PC-3 (cell line): ENCODE measurements around the gene PNLIP. TPM values are rescaled to one million over a fixed set of nuclear protein-coding genes. Genes with fewer than 3 reads are reported as not detected.

ENCODE experiments used
- ATAC-seq: fragments of 200-7000 bp; cut with Tn5 transposase; 2 replicates; pipeline ENCODE4 v1.9.1; 2020; ENCODE audit warnings: mild to moderate bottlenecking, moderate library complexity
- BruUV-seq: library from RNA; stranded (reverse); fragments of 400-500 nt; replicated peaks from 2 replicates; lab custom pipeline; 2021; lab: Mats Ljungman, UMichigan
- CTCF ChIA-PET: fragments of 300-600 bp; sonication (Branson Sonifier 250); formaldehyde crosslinking; loops from one replicate; lab custom pipeline; 2022; ENCODE audit warnings: antibody characterized with exemption; lab: Charles Lee
- POLR2A ChIA-PET: fragments of 300-600 bp; sonication (Branson Sonifier 250); formaldehyde crosslinking; loops from one replicate; lab custom pipeline; 2022; ENCODE audit warnings: antibody characterized with exemption; ENCODE audit not compliant: unreplicated experiment; lab: Charles Lee
- DNase-seq: peaks from one replicate; pipeline ENCODE4 v3.0.0-alpha.2; 2015
- H2AFZ ChIP-seq: fragments of 300-600 bp; sonication (generic); 2 replicates; pipeline ENCODE4 v1.6.0; 2016; ENCODE audit warnings: antibody characterized with exemption, low read length
- H3F3A ChIP-seq: fragments of 300-600 bp; sonication (generic); one replicate; pipeline ENCODE4 v1.6.0; 2017; ENCODE audit warnings: antibody characterized with exemption, low read length, control low read depth, mild to moderate bottlenecking; ENCODE audit not compliant: unreplicated experiment
- H3K27ac ChIP-seq: fragments of 300-600 bp; sonication (generic); 2 replicates; pipeline ENCODE4 v1.5.1; 2016; ENCODE audit warnings: mild to moderate bottlenecking, low read length
- H3K27me3 ChIP-seq: fragments of 300-600 bp; sonication (generic); 2 replicates; pipeline ENCODE4 v1.6.1; 2016; ENCODE audit warnings: low read length, mixed read lengths
- H3K36me3 ChIP-seq: fragments of 300-600 bp; sonication (generic); 2 replicates; pipeline ENCODE4 v1.6.1; 2016; ENCODE audit warnings: low read depth, mixed run types, low read length, mixed read lengths
- H3K4me1 ChIP-seq: fragments of 300-600 bp; sonication (generic); 2 replicates; pipeline ENCODE4 v1.5.1; 2016; ENCODE audit warnings: low read length; ENCODE audit not compliant: insufficient read depth
- H3K4me2 ChIP-seq: fragments of 300-600 bp; sonication (generic); 2 replicates; pipeline ENCODE4 v1.6.0; 2016; ENCODE audit warnings: low read length
- H3K4me3 ChIP-seq: fragments of 300-600 bp; sonication (generic); 2 replicates; pipeline ENCODE4 v1.5.1; 2016; ENCODE audit warnings: mild to moderate bottlenecking, low read length, mixed read lengths
- H3K79me2 ChIP-seq: fragments of 300-600 bp; sonication (generic); 2 replicates; pipeline ENCODE4 v1.6.1; 2017; ENCODE audit warnings: low read length, mixed read lengths
- H3K9ac ChIP-seq: fragments of 300-600 bp; sonication (generic); 2 replicates; pipeline ENCODE4 v1.6.0; 2016; ENCODE audit warnings: mild to moderate bottlenecking, low read length
- H3K9me2 ChIP-seq: fragments of 300-600 bp; sonication (generic); replicated peaks from 2 replicates; pipeline ENCODE4 v1.6.1; 2016; ENCODE audit warnings: mixed run types, low read length, mixed read lengths
- H3K9me3 ChIP-seq: fragments of 300-600 bp; sonication (generic); 2 replicates; pipeline ENCODE4 v1.6.1; 2016; ENCODE audit warnings: low read length, mixed read lengths
- H4K20me1 ChIP-seq: fragments of 300-600 bp; sonication (generic); 2 replicates; pipeline ENCODE4 v1.6.1; 2016; ENCODE audit warnings: low read length, mixed read lengths
- CTCF ChIP-seq: fragments of 300-600 bp; sonication (generic); conservative IDR thresholded peaks from 2 replicates; pipeline ENCODE4 v1.5.1; 2017; ENCODE audit warnings: antibody characterized with exemption, low read depth, mild to moderate bottlenecking, low read length
- EZH2 ChIP-seq: fragments of 300-600 bp; sonication (generic); IDR thresholded peaks from one replicate; pipeline ENCODE4 v1.6.1; 2017; ENCODE audit warnings: antibody characterized with exemption, mild to moderate bottlenecking, low read length; ENCODE audit not compliant: unreplicated experiment
- EZH2phosphoT487 ChIP-seq: fragments of 300-600 bp; sonication (generic); IDR thresholded peaks from 2 replicates; pipeline ENCODE4 v1.6.1; 2018; ENCODE audit warnings: mild to moderate bottlenecking, antibody characterized with exemption, low read length, borderline replicate concordance
- intact Hi-C: fragments of 100-400 bp; cut with micrococcal nuclease; formaldehyde crosslinking; loops from 2 replicates; pipeline ENCODE4 v1.9.0; 2023
- total RNA-seq: library from RNA; depleted of rRNA; stranded (reverse); fragments of >200 nt; gene quantifications from 2 replicates; pipeline ENCODE4 v1.2.3, GENCODE V29; 2014

PNLIP gene
- total RNA-seq, 1 experiment from 2014 or later, result not detected

GRCh38 chr10:116610443-116611152 is 64.9 kb downstream of the PNLIP start:
- H3K9me3 ChIP-seq, result no peaks in the 10 kb centered on the region
- H3K9ac ChIP-seq, result no peak overlapping the region
- POLR2A ChIA-PET, result no interaction called here
- intact Hi-C loops, result no loop called here
- DNase-seq (no peak), ATAC-seq (no peak)
- no peaks in the 10 kb centered on the region for H4K20me1 ChIP-seq
- H3K4me2 ChIP-seq, result no peak overlapping the region
- CTCF ChIA-PET, result no interaction called here
- H3K4me1 ChIP-seq, result no peaks in the 10 kb centered on the region
- no peaks in the 10 kb centered on the region for H3K9me2 ChIP-seq
- 0 out of 2 replicates have a peak, but pooled peaks cover 7% of the 10 kb centered on the region for H3K27me3 ChIP-seq
- H3K36me3 ChIP-seq, result no peaks in the 10 kb centered on the region
- no peak overlapping the region for H2AFZ ChIP-seq
- TF ChIP-seq EZH2 (no peak), EZH2phosphoT487 (no peak), CTCF (no peak)
- H3F3A ChIP-seq, result no peaks in the 10 kb centered on the region
- H3K27ac ChIP-seq, result no peak overlapping the region
- no TSS peak for BruUV-seq
- H3K4me3 ChIP-seq, result no peak overlapping the region
- no peaks in the 10 kb centered on the region for H3K79me2 ChIP-seq

- H3K9ac ChIP-seq, result no peak overlapping the region
- H3K27me3 ChIP-seq, result 0 out of 2 replicates have a peak, but pooled peaks cover 1% of the 10 kb centered on the region
- H3K4me1 ChIP-seq, result no peaks in the 10 kb centered on the region
- H3K36me3 ChIP-seq, result no peaks in the 10 kb centered on the region
- intact Hi-C loops, result no loop called here
- H3K4me2 ChIP-seq, result no peak overlapping the region
- ChIA-PET POLR2A (no interaction called here), CTCF (no interaction called here)
- H3F3A ChIP-seq, result no peaks in the 10 kb centered on the region
- H3K79me2 ChIP-seq, result no peaks in the 10 kb centered on the region
- H3K4me3 ChIP-seq, result no peak overlapping the region
- H3K27ac ChIP-seq, result no peak overlapping the region
- DNase-seq (no peak), ATAC-seq (no peak)
- H2AFZ ChIP-seq, result no peak overlapping the region
- no peaks in the 10 kb centered on the region for H3K9me2 ChIP-seq
- BruUV-seq, result no TSS peak
- no peaks in the 10 kb centered on the region for H4K20me1 ChIP-seq
- no peaks in the 10 kb centered on the region for H3K9me3 ChIP-seq
- TF ChIP-seq EZH2 (no peak), CTCF (no peak), EZH2phosphoT487 (no peak)
These were observed 65.4 kb downstream of the PNLIP start for GRCh38 chr10:116611153-116611545.

- no peaks in the 10 kb centered on the region for H3F3A ChIP-seq
- H3K9ac ChIP-seq, result no peak overlapping the region
- no peak for TF ChIP-seq EZH2
- no peak for TF ChIP-seq EZH2phosphoT487
- TF ChIP-seq CTCF, result no peak
- no peaks in the 10 kb centered on the region for H3K4me1 ChIP-seq
- H3K27ac ChIP-seq, result no peak overlapping the region
- no peak overlapping the region for H3K4me3 ChIP-seq
- DNase-seq (no peak), ATAC-seq (no peak)
- H3K9me2 ChIP-seq, result no peaks in the 10 kb centered on the region
- no peaks in the 10 kb centered on the region for H4K20me1 ChIP-seq
- H3K9me3 ChIP-seq, result no peaks in the 10 kb centered on the region
- CTCF ChIA-PET, result no interaction called here
- POLR2A ChIA-PET, result no interaction called here
- no peak overlapping the region for H3K4me2 ChIP-seq
- no peaks in the 10 kb centered on the region for H3K36me3 ChIP-seq
- H3K79me2 ChIP-seq, result no peaks in the 10 kb centered on the region
- BruUV-seq, result no TSS peak
- H2AFZ ChIP-seq, result no peak overlapping the region
- intact Hi-C loops, result no loop called here
- no peaks in the 10 kb centered on the region for H3K27me3 ChIP-seq
These were observed 66.5 kb downstream of the PNLIP start for GRCh38 chr10:116612107-116612769.
